H1 (cell line): ENCODE measurements around the gene KIF26B. TPM values are rescaled to one million over a fixed set of nuclear protein-coding genes. Genes with fewer than 3 reads are reported as not detected.

Experiments
- CTCF ChIA-PET: fragments of 300-600 bp; sonication (Branson Sonifier 250); formaldehyde crosslinking; loops from one replicate; lab custom pipeline; 2021; ENCODE audit not compliant: partially characterized antibody; lab: Charles Lee
- POLR2A ChIA-PET: fragments of 300-600 bp; sonication (Branson Sonifier 250); formaldehyde crosslinking; loops from one replicate; lab custom pipeline; 2021; ENCODE audit warnings: inconsistent platforms; ENCODE audit not compliant: partially characterized antibody; lab: Charles Lee
- DNase-seq, 2 experiments: peaks; one replicate each; pipeline versions ENCODE4 v3.0.0 to v3.0.0-alpha.2; 2010 to 2022; ENCODE audit warnings: low spot score in 2 of 2, low read depth in 1 of 2, mixed read lengths in 1 of 2
- FAIRE-seq: peaks from 2 replicates; lab custom pipeline; 2011; peaks lifted over from hg19 to GRCh38; lab: Jason Lieb, UNC
- H2AFZ ChIP-seq: 2 replicates; pipeline ENCODE4 v1.8.1; 2012; ENCODE audit warnings: low read length, inconsistent platforms
- H2AK5ac ChIP-seq: 2 replicates; pipeline ENCODE4 v1.6.1; 2013; ENCODE audit warnings: low read depth, low read length
- H2BK120ac ChIP-seq: replicated peaks from 2 replicates; pipeline ENCODE3; 2013; ENCODE audit warnings: low read depth, low read length, inconsistent platforms
- H2BK12ac ChIP-seq: 2 replicates; pipeline ENCODE4 v1.6.1; 2013; ENCODE audit warnings: low read depth, low read length
- H2BK15ac ChIP-seq: 2 replicates; pipeline ENCODE4 v1.6.1; 2013; ENCODE audit warnings: low read length
- H2BK20ac ChIP-seq: 2 replicates; pipeline ENCODE4 v1.6.1; 2013; ENCODE audit warnings: low read length
- H2BK5ac ChIP-seq: 2 replicates; pipeline ENCODE4 v1.6.1; 2013; ENCODE audit warnings: low read depth, low read length
- H3K14ac ChIP-seq: 2 replicates; pipeline ENCODE4 v1.6.1; 2013; ENCODE audit warnings: inconsistent platforms; ENCODE audit not compliant: insufficient read length
- H3K18ac ChIP-seq: 2 replicates; pipeline ENCODE4 v1.6.1; 2013; ENCODE audit warnings: low read length; ENCODE audit errors: extremely low read depth
- H3K23ac ChIP-seq: 2 replicates; pipeline ENCODE4 v1.6.1; 2013; ENCODE audit warnings: inconsistent platforms; ENCODE audit not compliant: insufficient read length
- H3K23me2 ChIP-seq: 2 replicates; pipeline ENCODE4 v1.6.1; 2013; ENCODE audit warnings: low read depth, low read length
- H3K27ac ChIP-seq: 2 replicates; pipeline ENCODE4 v1.6.1; 2011; ENCODE audit warnings: low read depth, low read length, inconsistent platforms
- H3K27me3 ChIP-seq, 4 experiments: replicated peaks in 1 of 4; 1 replicate in 1 of 4; 2 replicates in 3 of 4; pipeline versions ENCODE4 v1.6.1 to v1.8.1; 2011 to 2013; ENCODE audit warnings: low read length in 3 of 4, mild to moderate bottlenecking in 3 of 4, inconsistent platforms in 2 of 4, mixed read lengths in 2 of 4, moderate library complexity in 1 of 4; ENCODE audit not compliant: control insufficient read depth in 3 of 4, insufficient read depth in 3 of 4; ENCODE audit errors: extremely low read depth in 1 of 4
- H3K36me3 ChIP-seq, 4 experiments: 2 replicates each; pipeline versions ENCODE4 v1.6.1 to v1.8.1; 2011 to 2013; ENCODE audit warnings: mild to moderate bottlenecking in 4 of 4, low read length in 3 of 4, moderate library complexity in 2 of 4, control low read depth in 1 of 4, inconsistent platforms in 1 of 4; ENCODE audit not compliant: insufficient read depth in 4 of 4, control insufficient read depth in 2 of 4
- H3K4ac ChIP-seq: replicated peaks from 2 replicates; pipeline ENCODE3; 2013; ENCODE audit warnings: low read length, low read depth, mixed read lengths, inconsistent platforms; ENCODE audit not compliant: insufficient read length
- H3K4me1 ChIP-seq, 4 experiments: replicated peaks in 1 of 4; 1 replicate in 1 of 4; 2 replicates in 3 of 4; pipeline versions ENCODE4 v1.6.1 to v1.8.1; 2011 to 2013; ENCODE audit warnings: low read length in 3 of 4, inconsistent platforms in 2 of 4, mixed read lengths in 1 of 4; ENCODE audit not compliant: insufficient read depth in 4 of 4, control insufficient read depth in 3 of 4
- H3K4me2 ChIP-seq, 2 experiments: 2 replicates each; pipeline versions ENCODE4 v1.6.1 to v1.8.1; 2011 to 2013; ENCODE audit warnings: low read depth in 2 of 2, low read length in 2 of 2, control low read depth in 1 of 2, inconsistent platforms in 1 of 2, mild to moderate bottlenecking in 1 of 2; ENCODE audit not compliant: insufficient read depth in 1 of 2
- H3K4me3 ChIP-seq, 4 experiments: fragments of 200-600, 300-600 bp in 1 of 4; sonication (generic), shearing (Covaris generic), sonication (Bioruptor Twin) in 1 of 4; 2 replicates each; pipeline versions ENCODE4 v1.5.1 to v1.8.1; 2011 to 2016; ENCODE audit warnings: low read length in 4 of 4, low read depth in 3 of 4, control low read depth in 2 of 4, inconsistent platforms in 2 of 4, mild to moderate bottlenecking in 2 of 4, mixed read lengths in 1 of 4, moderate library complexity in 1 of 4; ENCODE audit not compliant: insufficient read depth in 2 of 4; ENCODE audit errors: extremely low read depth in 1 of 4
- H3K56ac ChIP-seq: replicated peaks from 2 replicates; pipeline ENCODE3; 2013; ENCODE audit warnings: low read depth, mild to moderate bottlenecking, mixed read lengths, low read length, inconsistent platforms; ENCODE audit not compliant: insufficient read length
- H3K79me1 ChIP-seq: 2 replicates; pipeline ENCODE4 v1.6.1; 2013; ENCODE audit warnings: low read depth, low read length, control low read depth
- H3K79me2 ChIP-seq, 2 experiments: 2 replicates each; pipeline versions ENCODE4 v1.6.1 to v1.8.1; 2012 to 2013; ENCODE audit warnings: low read length in 2 of 2, mild to moderate bottlenecking in 2 of 2, inconsistent platforms in 1 of 2; ENCODE audit not compliant: insufficient read depth in 2 of 2, control insufficient read depth in 1 of 2
- H3K9ac ChIP-seq, 4 experiments: replicated peaks in 1 of 4; 1 replicate in 1 of 4; 2 replicates in 3 of 4; pipeline versions ENCODE4 v1.6.1 to v1.8.1; 2011 to 2013; ENCODE audit warnings: low read depth in 3 of 4, low read length in 3 of 4, control low read depth in 2 of 4, mild to moderate bottlenecking in 2 of 4, moderate library complexity in 2 of 4, inconsistent platforms in 1 of 4; ENCODE audit errors: extremely low read depth in 1 of 4
- H3K9me3 ChIP-seq, 2 experiments: 2 replicates each; pipeline versions ENCODE4 v1.6.1 to v1.8.1; 2012 to 2013; ENCODE audit warnings: mild to moderate bottlenecking in 2 of 2, moderate library complexity in 2 of 2, control low read depth in 1 of 2, inconsistent platforms in 1 of 2, low read depth in 1 of 2, low read length in 1 of 2, mixed read lengths in 1 of 2; ENCODE audit not compliant: insufficient read depth in 2 of 2
- H4K20me1 ChIP-seq, 2 experiments: replicated peaks in 1 of 2; 2 replicates each; pipeline versions ENCODE3 to v1.8.1; 2011 to 2013; ENCODE audit warnings: inconsistent platforms in 2 of 2, low read length in 2 of 2, mild to moderate bottlenecking in 1 of 2; ENCODE audit not compliant: insufficient read depth in 2 of 2, control insufficient read depth in 1 of 2
- H4K5ac ChIP-seq: 2 replicates; pipeline ENCODE4 v1.6.1; 2013; ENCODE audit warnings: low read length, low read depth, mixed read lengths, inconsistent platforms; ENCODE audit not compliant: insufficient read length
- H4K8ac ChIP-seq: 2 replicates; pipeline ENCODE4 v1.8.0; 2013; ENCODE audit warnings: mild to moderate bottlenecking, moderate library complexity, low read length, inconsistent platforms; ENCODE audit not compliant: insufficient read depth; ENCODE audit errors: extremely low read depth
- H4K91ac ChIP-seq: replicated peaks from 2 replicates; pipeline ENCODE3; 2013; ENCODE audit warnings: low read length, mixed read lengths, inconsistent platforms; ENCODE audit not compliant: insufficient read length
- ATF3 ChIP-seq: IDR thresholded peaks from 2 replicates; pipeline ENCODE4 v1.6.1; 2011; ENCODE audit warnings: low read depth, mild to moderate bottlenecking, low read length; ENCODE audit not compliant: insufficient read depth
- FOSL1 ChIP-seq: IDR thresholded peaks from 2 replicates; pipeline ENCODE4 v1.6.1; 2011; ENCODE audit warnings: mild to moderate bottlenecking, low read depth, low read length, moderate library complexity; ENCODE audit not compliant: insufficient read depth
- KDM4A ChIP-seq: IDR thresholded peaks from one replicate; pipeline ENCODE4 v1.7.1; 2012; ENCODE audit warnings: low read depth, mild to moderate bottlenecking, moderate library complexity, low read length, inconsistent platforms; ENCODE audit not compliant: severe bottlenecking
- KDM5A ChIP-seq: fragments of 200-600 bp; IDR thresholded peaks from 2 replicates; pipeline ENCODE4 v1.7.1; 2012; ENCODE audit warnings: mild to moderate bottlenecking, low read length, inconsistent platforms, mixed read lengths
- SAP30 ChIP-seq: fragments of 300-600 bp; sonication (generic); IDR thresholded peaks from 2 replicates; pipeline ENCODE4 v1.7.1; 2012; ENCODE audit warnings: low read length, moderate library complexity, mild to moderate bottlenecking, inconsistent platforms; ENCODE audit not compliant: insufficient read depth, insufficient replicate concordance
- SIRT6 ChIP-seq: IDR thresholded peaks from one replicate; pipeline ENCODE4 v1.7.1; 2012; ENCODE audit warnings: low read length, inconsistent platforms
- SIX5 ChIP-seq: IDR thresholded peaks from 2 replicates; pipeline ENCODE4 v1.6.1; 2011; ENCODE audit warnings: mild to moderate bottlenecking, low read depth, low read length
- TAF7 ChIP-seq: optimal IDR thresholded peaks from 2 replicates; pipeline ENCODE3; 2011; ENCODE audit warnings: low read depth, mild to moderate bottlenecking, inconsistent platforms, low read length, moderate library complexity, borderline replicate concordance
- WGBS, 2 experiments: shearing (Covaris generic) in 1 of 2; methylation state at CpG; one replicate each; pipeline versions ENCODE4 v1.1.6 to v1.1.7; 2013 to 2015; ENCODE audit warnings: low lambda C conversion rate in 2 of 2, mixed read lengths in 2 of 2, inconsistent platforms in 1 of 2, low coverage in 1 of 2, missing lambda C conversion rate in 1 of 2; ENCODE audit not compliant: insufficient replicate concordance in 2 of 2, insufficient coverage in 1 of 2, insufficient read length in 1 of 2; ENCODE audit errors: extremely low coverage in 1 of 2, missing lambda C conversion rate in 1 of 2; 5-methylcytosine and 5-hydroxymethylcytosine counted together
- polyA plus RNA-seq, 7 experiments: library from polyadenylated mRNA; depleted of rRNA in 3 of 7; stranded (reverse) in 5 of 7; unstranded in 2 of 7; fragments of >200 nt in 5 of 7; fragments of 200-250 nt in 2 of 7; gene quantifications; 1 replicate in 5 of 7; 2 replicates in 1 of 7; 4 replicates in 1 of 7; pipeline versions ENCODE4 v1.2.1 to v1.2.3, GENCODE V29; 2011 to 2013; ENCODE audit warnings: missing spikeins in 2 of 7, mixed read lengths in 2 of 7
- total RNA-seq: library from RNA; stranded (reverse); fragmentation: NEBNext Ultra II Directional; extraction: Animal tissue kit (Norgen Biotek cat#: 25700); gene quantifications from 2 replicates; pipeline ENCODE4 v1.2.1, GENCODE V29; 2021

Gene KIF26B
- total and polyA plus RNA-seq, 2 of the 8 experiments (the other 6 are each of a cell fraction or from before 2014, with no cell fraction given), result 0.06 to 0.28 TPM

GRCh38 chr1:245465666-245466065 lies 310.9 kb downstream of the KIF26B start:
- TF ChIP-seq ATF3 (no peak), SIX5 (no peak), SIRT6 (no peak), FOSL1 (no peak), KDM4A (no peak), KDM5A (no peak), SAP30 (no peak), TAF7 (no peak)
- H3K9me3 ChIP-seq, result no peaks in the 10 kb centered on the region
- H4K20me1 ChIP-seq, result peaks cover 0 to 5% of the 10 kb centered on the region in 2 experiments
- no peak for FAIRE-seq
- H2BK20ac ChIP-seq, result no peak overlapping the region
- ChIA-PET POLR2A (interaction anchor here (1.7 kb wide), 1 partner anchor 17 kb away, joined by 3 read pairs; no protein-coding TSS in a partner anchor), CTCF (interaction anchor here (0.8 to 1.7 kb wide), 4 partner anchors 8 to 43 kb away, joined by 3 to 4 read pairs (median 4); no protein-coding TSS in a partner anchor)
- no peak overlapping the region for H3K27ac ChIP-seq
- 0 out of 2 replicates have a peak overlapping the region, but pooled peaks have one; percentile 12 for H2BK12ac ChIP-seq
- no peak for DNase-seq
- H3K36me3 ChIP-seq, result no peaks in the 10 kb centered on the region
- peak overlapping the region; percentile 1; the same call in 1 of the 2 replicates for H2BK5ac ChIP-seq
- H3K79me2 ChIP-seq, result no peaks in the 10 kb centered on the region
- no peak overlapping the region for H3K4me3 ChIP-seq
- no peak overlapping the region for H3K18ac ChIP-seq
- H4K91ac ChIP-seq, result no peak overlapping the region
- H2BK120ac ChIP-seq, result no peak overlapping the region
- peaks cover 4% of the 10 kb centered on the region; the same call in 1 of the 2 replicates for H3K23me2 ChIP-seq
- H2AFZ ChIP-seq, result no peak overlapping the region
- no peak overlapping the region for H3K4me2 ChIP-seq
- no peaks in the 10 kb centered on the region for H3K79me1 ChIP-seq
- no peaks in the 10 kb centered on the region for H3K4me1 ChIP-seq
- H3K14ac ChIP-seq, result no peak overlapping the region
- no peak overlapping the region for H3K23ac ChIP-seq
- H3K9ac ChIP-seq, result no peak overlapping the region
- 89% methylated on average over 16 of the region's 16 CpGs; no CpG with 5 or more reads in 1 of the 2 experiments for WGBS, 2 experiments
- no peak overlapping the region for H2AK5ac ChIP-seq
- H2BK15ac ChIP-seq, result no peak overlapping the region
- H3K4ac ChIP-seq, result no peak overlapping the region
- H4K5ac ChIP-seq, result no peak overlapping the region
- H4K8ac ChIP-seq, result peak overlapping the region; percentile 37; the same call in 1 of the 2 replicates
- no peak overlapping the region for H3K56ac ChIP-seq
- H3K27me3 ChIP-seq, result no peaks in the 10 kb centered on the region; a peak in 1 of 7 replicates
